Measurements from ENCODE around the gene SLC4A1.

DNA sequence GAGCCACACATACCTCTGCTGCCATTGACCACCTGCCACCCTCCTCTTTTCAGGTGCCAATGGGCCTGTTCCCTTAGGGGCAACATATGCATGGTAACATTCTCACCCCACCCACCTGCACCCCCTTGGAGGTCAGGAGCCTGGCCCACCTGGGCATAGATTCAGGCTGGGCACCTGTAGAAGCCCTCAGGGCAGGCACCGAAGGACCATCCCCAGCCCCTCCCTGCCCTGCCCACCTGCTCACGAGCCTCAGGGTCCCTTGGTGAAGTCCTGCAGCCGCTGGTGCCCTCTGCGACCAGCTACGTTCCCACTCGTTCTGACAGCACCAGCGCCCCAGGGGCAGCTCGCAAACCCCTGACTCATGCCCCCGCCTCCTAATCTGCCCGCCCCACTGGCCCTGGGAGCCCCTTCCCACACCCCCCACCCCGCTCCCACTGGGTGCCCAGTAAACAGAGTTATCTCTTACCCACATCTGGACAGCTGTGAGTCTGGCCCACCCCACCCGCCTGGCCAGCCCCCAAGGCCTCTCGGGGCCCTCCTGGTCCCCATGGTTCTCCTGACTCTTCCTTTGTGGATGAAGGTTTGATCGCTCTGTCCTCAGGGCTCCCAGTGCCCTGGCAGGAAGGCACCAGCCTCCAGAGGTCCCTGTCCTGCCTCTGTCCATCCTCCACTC, at the start of gene SLC4A1:
- TF ChIP-seq, protein P1, sequence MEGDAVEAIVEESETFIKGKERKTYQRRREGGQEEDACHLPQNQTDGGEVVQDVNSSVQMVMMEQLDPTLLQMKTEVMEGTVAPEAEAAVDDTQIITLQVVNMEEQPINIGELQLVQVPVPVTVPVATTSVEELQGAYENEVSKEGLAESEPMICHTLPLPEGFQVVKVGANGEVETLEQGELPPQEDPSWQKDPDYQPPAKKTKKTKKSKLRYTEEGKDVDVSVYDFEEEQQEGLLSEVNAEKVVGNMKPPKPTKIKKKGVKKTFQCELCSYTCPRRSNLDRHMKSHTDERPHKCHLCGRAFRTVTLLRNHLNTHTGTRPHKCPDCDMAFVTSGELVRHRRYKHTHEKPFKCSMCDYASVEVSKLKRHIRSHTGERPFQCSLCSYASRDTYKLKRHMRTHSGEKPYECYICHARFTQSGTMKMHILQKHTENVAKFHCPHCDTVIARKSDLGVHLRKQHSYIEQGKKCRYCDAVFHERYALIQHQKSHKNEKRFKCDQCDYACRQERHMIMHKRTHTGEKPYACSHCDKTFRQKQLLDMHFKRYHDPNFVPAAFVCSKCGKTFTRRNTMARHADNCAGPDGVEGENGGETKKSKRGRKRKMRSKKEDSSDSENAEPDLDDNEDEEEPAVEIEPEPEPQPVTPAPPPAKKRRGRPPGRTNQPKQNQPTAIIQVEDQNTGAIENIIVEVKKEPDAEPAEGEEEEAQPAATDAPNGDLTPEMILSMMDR (IDR thresholded peaks at IDR 0.05), result no peak
- TF ChIP-seq POLR2A (IDR thresholded peaks at IDR 0.05), result no peak

All from thyroid gland (tissue), 4 donors.